ENCODE results near the gene GOLM1. TPM values are rescaled to one million over a fixed set of nuclear protein-coding genes. Genes with fewer than 3 reads are reported as not detected.

The GOLM1 gene
- total and polyA plus RNA-seq, 2 of the 4 experiments (the other 2 are of a cell fraction): 54.8 to 59.2 TPM

- Histone ChIP-seq H2AK5ac (ENCODE audit: low read depth, low read length) (no peak overlapping the region), H4K8ac (ENCODE audit: low read depth in 2 of 2, low read length in 2 of 2) (no peak overlapping the region), H3K27me3 (ENCODE audit: control insufficient read depth, insufficient read depth, low read length) (no peaks in the 10 kb centered on the region), H3K9me3 (ENCODE audit: control insufficient read depth, insufficient read depth, low read length) (no peaks in the 10 kb centered on the region), H2BK20ac (ENCODE audit: low read depth, low read length) (no peak overlapping the region), H3K18ac (ENCODE audit: low read depth, low read length) (no peak overlapping the region), H3K9ac (ENCODE audit: low read depth, low read length) (no peak overlapping the region), H3K4me1 (ENCODE audit: control insufficient read depth, insufficient read depth, low read length) (no peaks in the 10 kb centered on the region), H4K91ac (ENCODE audit: insufficient read depth, low read depth, low read length) (no peak overlapping the region), H3K79me1 (ENCODE audit: low read depth in 1 of 2, low read length in 2 of 2) (no peaks in the 10 kb centered on the region), H4K5ac (ENCODE audit: low read depth, low read length) (no peak overlapping the region), H4K20me1 (ENCODE audit: insufficient read depth, low read length) (no peaks in the 10 kb centered on the region), H3K56ac (ENCODE audit: extremely low read depth, insufficient read depth, low read length) (no peak overlapping the region), H3K9me1 (ENCODE audit: insufficient read depth, low read length) (no peaks in the 10 kb centered on the region; the same call in 1 of the 2 replicates), H2BK5ac (ENCODE audit: low read depth, low read length, poor library complexity, severe bottlenecking) (no peak overlapping the region), H3K4ac (ENCODE audit: low read depth, low read length) (no peak overlapping the region), H3K4me2 (ENCODE audit: low read depth, low read length) (no peak overlapping the region), H2BK15ac (ENCODE audit: low read depth, low read length) (no peak overlapping the region), H3K14ac (replicated peaks; ENCODE audit: low read depth, low read length) (no peak overlapping the region), H3K4me3 (ENCODE audit: insufficient read depth, low read depth, low read length) (no peak overlapping the region), H3K23ac (ENCODE audit: low read depth, low read length) (no peak overlapping the region), H3K36me3 (ENCODE audit: control insufficient read depth, insufficient read depth, low read length) (peaks cover 29% of the 10 kb centered on the region), H2AFZ (replicated peaks; ENCODE audit: low read length, poor library complexity) (no peak overlapping the region), H2AK9ac (replicated peaks; ENCODE audit: low read depth, low read length, poor library complexity) (no peak overlapping the region), H3K27ac (ENCODE audit: insufficient read depth, low read length) (no peak overlapping the region), H2BK120ac (ENCODE audit: low read depth, low read length) (no peak overlapping the region)
- ChIA-PET CTCF (no interaction called here), POLR2A (ENCODE audit: unreplicated experiment) (no interaction called here)
- BruUV-seq (replicated peaks): no TSS peak
- no peak for TF ChIP-seq MAZ (IDR thresholded peaks at IDR 0.05; ENCODE audit: borderline replicate concordance, low read depth, low read length)
- TF ChIP-seq RFX5 (IDR thresholded peaks at IDR 0.05; ENCODE audit: low read depth, low read length): no peak
- TF ChIP-seq BHLHE40 (IDR thresholded peaks at IDR 0.05; ENCODE audit: low read depth, low read length): no peak
- in situ Hi-C loops (cut with MboI; ENCODE audit: low sequenced_read_pairs): no loop called here
- intact Hi-C loops (cut with micrococcal nuclease): no loop called here
- WGBS, 2 experiments (ENCODE audit: extremely low coverage in 2 of 2, insufficient read length in 1 of 2): no CpG with 5 or more reads among the region's 3 CpGs
- dilution Hi-C loops (cut with HindIII; ENCODE audit: low sequenced_read_pairs, unreplicated experiment): no loop called here
- ATAC-seq (ENCODE audit: low read depth) (no peak), DNase-seq (no peak)
Observed at GRCh38 chr9:86022687-86023266, 76.6 kb downstream of the GOLM1 start.

All from IMR-90 (cell line).